GM21381 (cell line): ENCODE measurements around the gene ABCA8.
"Not testable (repeated sequence)": the region's sequence is repeated elsewhere in the genome, so short reads cannot be mapped to it uniquely, and the experiment has no call there.

Experiments used
- ATAC-seq: cut with Tn5 transposase; IDR thresholded peaks from one replicate; pipeline ENCODE4 v1.9.1; 2021; ENCODE audit warnings: mild to moderate bottlenecking, moderate library complexity; ENCODE audit not compliant: unreplicated experiment

ABCA8 gene

GRCh38 chr17:68834328-68834836 is 120.8 kb downstream of the ABCA8 start:
- ATAC-seq: no peak

- no peak for ATAC-seq
Observed at GRCh38 chr17:68832109-68832802, 122.9 kb downstream of the ABCA8 start.

- no peak for ATAC-seq
Observed at GRCh38 chr17:68831170-68831569, 124.0 kb downstream of the ABCA8 start.

- ATAC-seq: no peak
Observed at GRCh38 chr17:68830313-68830712, 124.9 kb downstream of the ABCA8 start.

GRCh38 chr17:68829211-68829610 is 126.0 kb downstream of the ABCA8 start:
- ATAC-seq: no peak

- no peak for ATAC-seq
Observed at GRCh38 chr17:68824707-68825106, 130.5 kb downstream of the ABCA8 start.

- not testable (repeated sequence) for ATAC-seq
Observed at GRCh38 chr17:68824185-68824584, 131.0 kb downstream of the ABCA8 start.

- no peak for ATAC-seq
Observed at GRCh38 chr17:68822719-68823289, 132.4 kb downstream of the ABCA8 start.

- ATAC-seq: no peak
Observed at GRCh38 chr17:68821860-68822696, 133.1 kb downstream of the ABCA8 start.

GRCh38 chr17:68820825-68821481 is 134.2 kb downstream of the ABCA8 start:
- ATAC-seq: no peak

GRCh38 chr17:68820476-68820824 is 134.7 kb downstream of the ABCA8 start:
- ATAC-seq: no peak

GRCh38 chr17:68819465-68819864 is 135.7 kb downstream of the ABCA8 start:
- ATAC-seq: no peak
